ENCODE data around the gene ASTN2. TPM values are rescaled to one million over a fixed set of nuclear protein-coding genes. Genes with fewer than 3 reads are reported as not detected.
A peak's percentile ranks its signal among the peaks of the same experiment; 100 is the strongest.

Gene ASTN2
- total and polyA plus RNA-seq, 9 of the 15 experiments (the other 6 are each of a cell fraction or from before 2014, with no cell fraction given): 0.56 to 3.5 (median 1.9) TPM

DNA sequence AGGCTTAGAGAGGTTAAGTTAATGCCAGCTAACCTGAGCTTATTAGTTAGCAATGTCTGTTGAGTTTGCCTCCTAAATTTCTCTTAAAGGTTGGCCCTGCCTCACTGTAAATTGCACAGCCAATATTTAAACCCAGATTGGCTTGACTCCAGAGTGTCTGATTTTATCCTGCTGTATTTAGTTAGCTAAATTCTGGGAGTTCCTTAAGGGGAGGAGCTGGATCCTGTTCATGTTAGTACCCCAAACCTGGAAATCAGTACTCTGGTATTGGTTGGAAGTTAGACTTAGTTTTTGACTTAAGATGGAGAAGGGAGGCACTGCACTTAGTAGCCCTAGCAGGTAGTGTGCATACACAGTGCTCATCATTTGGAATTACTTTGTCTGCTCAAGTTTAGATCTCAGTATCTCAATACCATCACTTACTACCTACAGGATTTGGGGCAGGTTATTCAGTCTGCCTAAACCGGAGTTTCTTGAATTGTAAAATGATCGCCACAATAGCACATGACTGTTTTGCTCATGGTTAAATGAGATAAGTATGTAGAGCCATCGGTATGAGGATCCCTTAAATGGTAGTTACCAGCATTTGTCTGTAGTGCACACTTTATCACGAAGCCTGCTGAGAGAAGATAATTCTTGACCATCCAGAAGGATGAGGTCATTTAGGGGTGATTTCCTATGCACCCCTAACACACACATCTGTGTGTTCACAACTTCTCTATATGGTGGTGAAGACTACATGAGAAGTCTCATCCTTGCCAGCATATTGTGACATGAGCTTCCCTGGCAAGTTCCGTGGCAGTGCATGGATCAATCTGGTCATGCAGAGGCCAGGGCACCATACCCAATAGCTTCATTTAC lies 992.5 kb downstream of the ASTN2 start (continued):
- TF ChIP-seq TEAD4 (IDR thresholded peaks at IDR 0.05; ENCODE audit: low read length) (peak; percentile 97), TEAD4 (CRISPR knock-in tag; IDR thresholded peaks at IDR 0.05; ENCODE audit: borderline replicate concordance) (no peak), RB1 (IDR thresholded peaks at IDR 0.05; ENCODE audit: low read depth) (no peak; the same call in 1 of the 2 replicates), RAD51 (IDR thresholded peaks at IDR 0.05; ENCODE audit: borderline replicate concordance, low read depth) (peak; percentile 42; the same call in 1 of the 2 replicates), MAFF (IDR thresholded peaks at IDR 0.05; ENCODE audit: low read length) (no peak), ZNF184 (CRISPR knock-in tag; IDR thresholded peaks at IDR 0.05) (no peak), POLR3G (IDR thresholded peaks at IDR 0.05; ENCODE audit: extremely low read depth, insufficient read length, insufficient replicate concordance) (no peak), PPARD (CRISPR knock-in tag; IDR thresholded peaks at IDR 0.05) (no peak), U2AF1 (optimal IDR thresholded peaks at IDR 0.05; ENCODE audit: low read depth, low read length) (no peak)
- TF ChIP-seq, protein P1, sequence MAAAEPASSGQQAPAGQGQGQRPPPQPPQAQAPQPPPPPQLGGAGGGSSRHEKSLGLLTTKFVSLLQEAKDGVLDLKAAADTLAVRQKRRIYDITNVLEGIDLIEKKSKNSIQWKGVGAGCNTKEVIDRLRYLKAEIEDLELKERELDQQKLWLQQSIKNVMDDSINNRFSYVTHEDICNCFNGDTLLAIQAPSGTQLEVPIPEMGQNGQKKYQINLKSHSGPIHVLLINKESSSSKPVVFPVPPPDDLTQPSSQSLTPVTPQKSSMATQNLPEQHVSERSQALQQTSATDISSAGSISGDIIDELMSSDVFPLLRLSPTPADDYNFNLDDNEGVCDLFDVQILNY (CRISPR knock-in tag; IDR thresholded peaks at IDR 0.05): no peak
- TF ChIP-seq, protein P2, sequence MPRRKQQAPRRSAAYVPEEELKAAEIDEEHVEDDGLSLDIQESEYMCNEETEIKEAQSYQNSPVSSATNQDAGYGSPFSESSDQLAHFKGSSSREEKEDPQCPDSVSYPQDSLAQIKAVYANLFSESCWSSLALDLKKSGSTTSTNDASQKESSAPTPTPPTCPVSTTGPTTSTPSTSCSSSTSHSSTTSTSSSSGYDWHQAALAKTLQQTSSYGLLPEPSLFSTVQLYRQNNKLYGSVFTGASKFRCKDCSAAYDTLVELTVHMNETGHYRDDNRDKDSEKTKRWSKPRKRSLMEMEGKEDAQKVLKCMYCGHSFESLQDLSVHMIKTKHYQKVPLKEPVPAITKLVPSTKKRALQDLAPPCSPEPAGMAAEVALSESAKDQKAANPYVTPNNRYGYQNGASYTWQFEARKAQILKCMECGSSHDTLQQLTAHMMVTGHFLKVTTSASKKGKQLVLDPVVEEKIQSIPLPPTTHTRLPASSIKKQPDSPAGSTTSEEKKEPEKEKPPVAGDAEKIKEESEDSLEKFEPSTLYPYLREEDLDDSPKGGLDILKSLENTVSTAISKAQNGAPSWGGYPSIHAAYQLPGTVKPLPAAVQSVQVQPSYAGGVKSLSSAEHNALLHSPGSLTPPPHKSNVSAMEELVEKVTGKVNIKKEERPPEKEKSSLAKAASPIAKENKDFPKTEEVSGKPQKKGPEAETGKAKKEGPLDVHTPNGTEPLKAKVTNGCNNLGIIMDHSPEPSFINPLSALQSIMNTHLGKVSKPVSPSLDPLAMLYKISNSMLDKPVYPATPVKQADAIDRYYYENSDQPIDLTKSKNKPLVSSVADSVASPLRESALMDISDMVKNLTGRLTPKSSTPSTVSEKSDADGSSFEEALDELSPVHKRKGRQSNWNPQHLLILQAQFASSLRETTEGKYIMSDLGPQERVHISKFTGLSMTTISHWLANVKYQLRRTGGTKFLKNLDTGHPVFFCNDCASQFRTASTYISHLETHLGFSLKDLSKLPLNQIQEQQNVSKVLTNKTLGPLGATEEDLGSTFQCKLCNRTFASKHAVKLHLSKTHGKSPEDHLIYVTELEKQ (CRISPR knock-in tag; IDR thresholded peaks at IDR 0.05): no peak
- TF ChIP-seq, protein P3, sequence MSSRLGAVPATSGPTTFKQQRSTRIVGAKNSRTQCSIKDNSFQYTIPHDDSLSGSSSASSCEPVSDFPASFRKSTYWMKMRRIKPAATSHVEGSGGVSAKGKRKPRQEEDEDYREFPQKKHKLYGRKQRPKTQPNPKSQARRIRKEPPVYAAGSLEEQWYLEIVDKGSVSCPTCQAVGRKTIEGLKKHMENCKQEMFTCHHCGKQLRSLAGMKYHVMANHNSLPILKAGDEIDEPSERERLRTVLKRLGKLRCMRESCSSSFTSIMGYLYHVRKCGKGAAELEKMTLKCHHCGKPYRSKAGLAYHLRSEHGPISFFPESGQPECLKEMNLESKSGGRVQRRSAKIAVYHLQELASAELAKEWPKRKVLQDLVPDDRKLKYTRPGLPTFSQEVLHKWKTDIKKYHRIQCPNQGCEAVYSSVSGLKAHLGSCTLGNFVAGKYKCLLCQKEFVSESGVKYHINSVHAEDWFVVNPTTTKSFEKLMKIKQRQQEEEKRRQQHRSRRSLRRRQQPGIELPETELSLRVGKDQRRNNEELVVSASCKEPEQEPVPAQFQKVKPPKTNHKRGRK (tag; IDR thresholded peaks at IDR 0.05): no peak
- TF ChIP-seq, protein P4, sequence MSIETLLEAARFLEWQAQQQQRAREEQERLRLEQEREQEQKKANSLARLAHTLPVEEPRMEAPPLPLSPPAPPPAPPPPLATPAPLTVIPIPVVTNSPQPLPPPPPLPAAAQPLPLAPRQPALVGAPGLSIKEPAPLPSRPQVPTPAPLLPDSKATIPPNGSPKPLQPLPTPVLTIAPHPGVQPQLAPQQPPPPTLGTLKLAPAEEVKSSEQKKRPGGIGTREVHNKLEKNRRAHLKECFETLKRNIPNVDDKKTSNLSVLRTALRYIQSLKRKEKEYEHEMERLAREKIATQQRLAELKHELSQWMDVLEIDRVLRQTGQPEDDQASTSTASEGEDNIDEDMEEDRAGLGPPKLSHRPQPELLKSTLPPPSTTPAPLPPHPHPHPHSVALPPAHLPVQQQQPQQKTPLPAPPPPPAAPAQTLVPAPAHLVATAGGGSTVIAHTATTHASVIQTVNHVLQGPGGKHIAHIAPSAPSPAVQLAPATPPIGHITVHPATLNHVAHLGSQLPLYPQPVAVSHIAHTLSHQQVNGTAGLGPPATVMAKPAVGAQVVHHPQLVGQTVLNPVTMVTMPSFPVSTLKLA (conservative IDR thresholded peaks at IDR 0.05): peak; percentile 41 to 49; a peak in 1 of 4 replicates
- TF ChIP-seq, protein P5, sequence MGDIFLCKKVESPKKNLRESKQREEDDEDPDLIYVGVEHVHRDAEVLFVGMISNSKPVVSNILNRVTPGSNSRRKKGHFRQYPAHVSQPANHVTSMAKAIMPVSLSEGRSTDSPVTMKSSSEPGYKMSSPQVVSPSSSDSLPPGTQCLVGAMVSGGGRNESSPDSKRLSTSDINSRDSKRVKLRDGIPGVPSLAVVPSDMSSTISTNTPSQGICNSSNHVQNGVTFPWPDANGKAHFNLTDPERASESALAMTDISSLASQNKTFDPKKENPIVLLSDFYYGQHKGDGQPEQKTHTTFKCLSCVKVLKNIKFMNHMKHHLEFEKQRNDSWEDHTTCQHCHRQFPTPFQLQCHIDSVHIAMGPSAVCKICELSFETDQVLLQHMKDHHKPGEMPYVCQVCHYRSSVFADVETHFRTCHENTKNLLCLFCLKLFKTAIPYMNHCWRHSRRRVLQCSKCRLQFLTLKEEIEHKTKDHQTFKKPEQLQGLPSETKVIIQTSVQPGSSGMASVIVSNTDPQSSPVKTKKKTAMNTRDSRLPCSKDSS (IDR thresholded peaks at IDR 0.05; ENCODE audit: low read depth, partially characterized antibody): no peak
- TF ChIP-seq, protein P6, sequence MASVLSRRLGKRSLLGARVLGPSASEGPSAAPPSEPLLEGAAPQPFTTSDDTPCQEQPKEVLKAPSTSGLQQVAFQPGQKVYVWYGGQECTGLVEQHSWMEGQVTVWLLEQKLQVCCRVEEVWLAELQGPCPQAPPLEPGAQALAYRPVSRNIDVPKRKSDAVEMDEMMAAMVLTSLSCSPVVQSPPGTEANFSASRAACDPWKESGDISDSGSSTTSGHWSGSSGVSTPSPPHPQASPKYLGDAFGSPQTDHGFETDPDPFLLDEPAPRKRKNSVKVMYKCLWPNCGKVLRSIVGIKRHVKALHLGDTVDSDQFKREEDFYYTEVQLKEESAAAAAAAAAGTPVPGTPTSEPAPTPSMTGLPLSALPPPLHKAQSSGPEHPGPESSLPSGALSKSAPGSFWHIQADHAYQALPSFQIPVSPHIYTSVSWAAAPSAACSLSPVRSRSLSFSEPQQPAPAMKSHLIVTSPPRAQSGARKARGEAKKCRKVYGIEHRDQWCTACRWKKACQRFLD (CRISPR knock-in tag; IDR thresholded peaks at IDR 0.05): peak; percentile 74

All from K562 (cell line).